Left kidney (tissue), 2 donors: ENCODE data around the gene GRIFIN. TPM values are rescaled to one million over a fixed set of nuclear protein-coding genes. Genes with fewer than 3 reads are reported as not detected.
"Not testable (repeated sequence)": the region's sequence is repeated elsewhere in the genome, so short reads cannot be mapped to it uniquely, and the experiment has no call there.

Experiments used
- DNase-seq: peaks from one replicate; pipeline ENCODE4 v3.0.0-alpha.2; 2013
- polyA plus RNA-seq: library from polyadenylated mRNA; unstranded; fragments of 120-200 nt; gene quantifications from one replicate; pipeline ENCODE4 v1.2.1, GENCODE V29; 2013; ENCODE audit not compliant: insufficient read length

The GRIFIN gene
- polyA plus RNA-seq, 1 donor = not detected

GRCh38 chr7:2478399-2478785 lies 2.2 kb upstream of the GRIFIN start:
- no peak for DNase-seq

GRCh38 chr7:2477447-2478398 lies 1.5 kb upstream of the GRIFIN start:
- DNase-seq = no peak

- no peak for DNase-seq
These were observed 713 bp upstream of the GRIFIN start for GRCh38 chr7:2476776-2477446.

- no peak for DNase-seq
These were observed 551 bp downstream of the GRIFIN start for GRCh38 chr7:2475678-2476015.

- DNase-seq = no peak
These were observed 1.2 kb downstream of the GRIFIN start for GRCh38 chr7:2474813-2475677.

GRCh38 chr7:2474224-2474623 lies 2.0 kb downstream of the GRIFIN start:
- DNase-seq = no peak

- no peak for DNase-seq
These were observed 2.6 kb downstream of the GRIFIN start for GRCh38 chr7:2473496-2474180.

GRCh38 chr7:2472739-2473138 lies 3.5 kb downstream of the GRIFIN start:
- DNase-seq = no peak

- DNase-seq = no peak
These were observed 4.8 kb downstream of the GRIFIN start for GRCh38 chr7:2471396-2471795.

- no peak for DNase-seq
These were observed 5.2 kb downstream of the GRIFIN start for GRCh38 chr7:2471022-2471329.

GRCh38 chr7:2470204-2471021 lies 5.8 kb downstream of the GRIFIN start:
- no peak for DNase-seq

- not testable (repeated sequence) for DNase-seq
These were observed 6.6 kb downstream of the GRIFIN start for GRCh38 chr7:2469460-2470203.

GRCh38 chr7:2468227-2468626 lies 8.0 kb downstream of the GRIFIN start:
- no peak for DNase-seq

GRCh38 chr7:2466675-2467074 lies 9.5 kb downstream of the GRIFIN start:
- DNase-seq = no peak

- DNase-seq = no peak
These were observed 10.3 kb downstream of the GRIFIN start for GRCh38 chr7:2465928-2466327.

GRCh38 chr7:2462731-2463130 lies 13.5 kb downstream of the GRIFIN start:
- no peak for DNase-seq

- DNase-seq = no peak
These were observed 14.8 kb downstream of the GRIFIN start for GRCh38 chr7:2461268-2462026.

- no peak for DNase-seq
These were observed 15.6 kb downstream of the GRIFIN start for GRCh38 chr7:2460641-2461040.

GRCh38 chr7:2460188-2460587 lies 16.0 kb downstream of the GRIFIN start:
- DNase-seq = no peak

GRCh38 chr7:2459674-2460073 lies 16.5 kb downstream of the GRIFIN start:
- no peak for DNase-seq
